ENCODE results near the gene TDRKH. TPM values are rescaled to one million over a fixed set of nuclear protein-coding genes. Genes with fewer than 3 reads are reported as not detected.
"Not testable (repeated sequence)": the region's sequence is repeated elsewhere in the genome, so short reads cannot be mapped to it uniquely, and the experiment has no call there.

Gene TDRKH
- total RNA-seq, 1 donor from 2014 or later = 12.0 TPM

DNA sequence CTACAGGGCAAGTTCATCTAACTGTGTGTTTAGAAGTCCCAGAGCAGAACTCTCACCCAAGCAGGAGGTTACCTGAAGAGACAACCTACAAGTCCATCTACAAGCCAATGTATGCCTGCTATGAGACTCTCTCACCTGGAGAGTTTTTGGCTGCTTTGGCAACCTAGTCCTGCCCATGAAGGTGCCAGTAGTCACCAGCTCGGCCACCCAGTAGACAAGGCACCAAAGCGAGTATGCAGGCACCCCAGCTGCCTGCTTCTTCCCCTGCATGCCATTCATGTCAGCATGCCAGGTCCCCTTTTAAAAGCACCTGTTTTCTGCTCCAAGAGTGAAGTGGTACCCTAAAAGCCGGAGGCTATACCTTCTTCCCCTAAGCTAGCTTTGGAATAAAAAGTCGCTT lies 48.8 kb downstream of the TDRKH start:
- H3K27me3 ChIP-seq (ENCODE audit: control insufficient read depth, insufficient read depth, low read length) = no peaks in the 10 kb centered on the region
- H3K36me3 ChIP-seq (ENCODE audit: control insufficient read depth, insufficient read depth, low read length) = no peaks in the 10 kb centered on the region
- no peak overlapping the region for H3K4me3 ChIP-seq (ENCODE audit: low read depth, low read length)
- TF ChIP-seq, protein P1, sequence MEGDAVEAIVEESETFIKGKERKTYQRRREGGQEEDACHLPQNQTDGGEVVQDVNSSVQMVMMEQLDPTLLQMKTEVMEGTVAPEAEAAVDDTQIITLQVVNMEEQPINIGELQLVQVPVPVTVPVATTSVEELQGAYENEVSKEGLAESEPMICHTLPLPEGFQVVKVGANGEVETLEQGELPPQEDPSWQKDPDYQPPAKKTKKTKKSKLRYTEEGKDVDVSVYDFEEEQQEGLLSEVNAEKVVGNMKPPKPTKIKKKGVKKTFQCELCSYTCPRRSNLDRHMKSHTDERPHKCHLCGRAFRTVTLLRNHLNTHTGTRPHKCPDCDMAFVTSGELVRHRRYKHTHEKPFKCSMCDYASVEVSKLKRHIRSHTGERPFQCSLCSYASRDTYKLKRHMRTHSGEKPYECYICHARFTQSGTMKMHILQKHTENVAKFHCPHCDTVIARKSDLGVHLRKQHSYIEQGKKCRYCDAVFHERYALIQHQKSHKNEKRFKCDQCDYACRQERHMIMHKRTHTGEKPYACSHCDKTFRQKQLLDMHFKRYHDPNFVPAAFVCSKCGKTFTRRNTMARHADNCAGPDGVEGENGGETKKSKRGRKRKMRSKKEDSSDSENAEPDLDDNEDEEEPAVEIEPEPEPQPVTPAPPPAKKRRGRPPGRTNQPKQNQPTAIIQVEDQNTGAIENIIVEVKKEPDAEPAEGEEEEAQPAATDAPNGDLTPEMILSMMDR (IDR thresholded peaks at IDR 0.05; ENCODE audit: insufficient read depth, low read length, poor library complexity, severe bottlenecking) = no peak
- no peak for DNase-seq (ENCODE audit: low read depth)

DNA sequence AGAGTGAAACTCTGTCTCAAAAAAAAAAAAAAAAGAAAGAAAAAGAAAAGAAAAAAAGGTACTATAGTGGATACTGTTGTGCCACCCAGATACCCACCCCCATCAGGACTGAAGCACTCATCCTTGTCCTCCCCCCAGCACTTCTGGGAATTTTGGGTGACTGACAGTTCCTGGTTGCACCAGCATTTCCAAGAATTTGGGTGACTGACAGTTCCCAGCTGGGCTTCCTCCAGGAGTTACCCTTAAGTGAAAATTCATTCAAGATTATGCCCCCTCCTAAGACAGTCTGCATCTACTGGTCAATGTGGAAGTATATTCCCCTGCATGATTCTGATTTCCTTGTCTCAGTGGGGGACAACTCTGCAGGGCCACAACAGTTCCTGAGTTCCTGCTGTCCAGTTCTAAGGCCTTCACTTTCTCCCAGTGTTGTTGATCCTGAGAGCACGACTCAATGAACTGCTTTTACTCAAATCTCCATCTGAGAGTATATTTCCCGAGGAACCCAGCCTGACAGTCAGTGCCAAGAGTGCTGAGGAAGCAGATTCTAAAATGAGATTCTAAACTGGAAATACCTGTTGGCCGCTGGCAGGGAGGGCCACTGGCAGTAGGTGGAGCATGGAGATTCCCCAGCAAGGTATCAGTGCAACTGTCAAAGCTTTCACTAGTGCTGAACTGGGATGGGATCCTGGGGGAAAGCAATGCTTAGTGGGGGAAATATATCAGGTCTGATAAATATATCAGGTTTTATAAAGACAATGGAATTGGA lies 50.5 kb downstream of the TDRKH start:
- no peak for DNase-seq (ENCODE audit: low read depth)
- TF ChIP-seq, protein P1 (IDR thresholded peaks at IDR 0.05; ENCODE audit: insufficient read depth, low read length, poor library complexity, severe bottlenecking) = no peak
- Histone ChIP-seq H3K4me3 (ENCODE audit: low read depth, low read length) (no peak overlapping the region), H3K36me3 (ENCODE audit: control insufficient read depth, insufficient read depth, low read length) (no peaks in the 10 kb centered on the region), H3K27me3 (ENCODE audit: control insufficient read depth, insufficient read depth, low read length) (no peaks in the 10 kb centered on the region)

DNA sequence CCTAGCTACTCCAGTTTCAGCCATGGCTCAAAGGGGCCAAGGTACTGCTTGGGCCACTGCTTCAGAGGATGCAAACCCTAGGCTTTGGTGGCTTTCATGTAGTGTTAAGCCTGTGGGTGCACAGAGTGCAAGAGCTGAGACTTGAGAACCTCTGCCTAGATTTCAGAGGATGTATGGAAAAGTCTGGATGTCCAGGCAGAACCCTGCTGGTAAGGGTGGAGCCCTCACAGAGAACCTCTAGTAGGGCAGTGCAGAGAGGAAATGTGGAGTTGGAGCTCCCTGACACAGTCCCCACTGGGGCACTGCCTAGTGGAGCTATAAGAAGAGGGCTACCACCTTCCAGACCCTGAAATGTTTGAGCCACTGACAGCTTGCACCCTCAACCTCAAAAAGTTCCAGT lies 52.8 kb downstream of the TDRKH start:
- DNase-seq (ENCODE audit: low read depth) = no peak
- H3K4me3 ChIP-seq (ENCODE audit: low read depth, low read length) = no peak overlapping the region
- TF ChIP-seq, protein P1 (IDR thresholded peaks at IDR 0.05; ENCODE audit: insufficient read depth, low read length, poor library complexity, severe bottlenecking) = no peak
- no peaks in the 10 kb centered on the region for H3K36me3 ChIP-seq (ENCODE audit: control insufficient read depth, insufficient read depth, low read length)
- H3K27me3 ChIP-seq (ENCODE audit: control insufficient read depth, insufficient read depth, low read length) = no peaks in the 10 kb centered on the region

DNA sequence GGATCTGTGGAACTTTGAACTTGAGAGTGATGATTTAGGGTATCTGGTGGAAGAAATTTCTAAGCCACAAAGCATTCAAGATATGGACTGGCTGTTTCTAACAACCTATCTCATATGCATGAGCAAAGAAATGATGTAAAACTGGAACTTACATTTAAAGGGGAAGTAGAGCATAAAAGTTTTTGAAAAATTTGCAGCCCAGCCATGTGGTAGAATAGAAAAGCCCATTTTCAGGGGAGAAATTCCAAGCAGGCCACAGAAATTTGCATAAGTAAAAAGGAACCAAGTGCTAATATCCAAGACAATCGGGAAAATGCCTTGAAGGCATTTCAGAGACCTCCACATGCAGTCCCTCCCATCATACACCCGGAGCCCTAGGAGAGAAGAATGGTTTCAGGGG lies 53.3 kb downstream of the TDRKH start:
- no peak for DNase-seq (ENCODE audit: low read depth)
- TF ChIP-seq, protein P1 (IDR thresholded peaks at IDR 0.05; ENCODE audit: insufficient read depth, low read length, poor library complexity, severe bottlenecking) = no peak
- Histone ChIP-seq H3K27me3 (ENCODE audit: control insufficient read depth, insufficient read depth, low read length) (no peaks in the 10 kb centered on the region), H3K36me3 (ENCODE audit: control insufficient read depth, insufficient read depth, low read length) (no peaks in the 10 kb centered on the region), H3K4me3 (ENCODE audit: low read depth, low read length) (no peak overlapping the region)

DNA sequence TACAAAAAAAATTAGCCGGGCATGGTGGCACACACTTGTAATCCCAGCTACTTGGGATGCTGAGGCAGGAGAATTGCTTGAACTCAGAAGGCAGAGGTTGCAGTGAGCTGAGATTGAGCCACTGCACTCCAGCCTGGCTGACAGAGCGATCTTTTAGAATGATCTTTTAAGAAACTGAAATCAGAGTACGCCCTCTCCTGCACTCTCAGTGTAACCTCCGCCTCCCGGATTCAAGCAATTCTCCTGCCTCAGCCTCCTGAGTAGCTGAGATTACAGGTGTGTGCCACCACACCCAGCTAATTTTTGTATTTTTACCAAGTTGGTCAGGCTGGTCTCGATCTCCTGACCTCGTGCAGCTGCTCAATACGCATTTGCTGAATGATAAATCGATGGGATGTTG lies 56.3 kb downstream of the TDRKH start:
- not testable (repeated sequence) for H3K27me3 ChIP-seq (ENCODE audit: control insufficient read depth, insufficient read depth, low read length); H3K4me3 ChIP-seq (ENCODE audit: low read depth, low read length); DNase-seq (ENCODE audit: low read depth)

DNA sequence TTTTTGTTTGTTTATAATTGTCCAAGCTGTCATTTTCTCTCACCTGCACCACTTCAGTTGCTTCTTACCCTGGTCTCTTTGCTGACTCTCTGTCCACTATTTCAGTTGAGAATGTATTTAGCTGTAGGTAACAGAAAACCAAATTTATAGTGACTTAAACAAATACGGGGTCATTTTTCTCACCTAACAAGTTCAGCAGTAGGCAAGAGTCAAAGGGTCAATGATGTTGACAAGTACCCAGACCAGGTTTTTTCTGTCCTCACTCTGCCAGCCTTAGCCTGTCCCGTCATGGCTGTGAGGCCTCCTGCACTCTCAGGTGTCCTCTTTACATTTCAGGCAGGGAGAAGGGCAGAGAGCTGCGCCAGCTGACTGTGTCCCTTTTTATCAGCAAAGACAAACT lies 57.2 kb downstream of the TDRKH start:
- Histone ChIP-seq H3K36me3 (ENCODE audit: control insufficient read depth, insufficient read depth, low read length) (no peaks in the 10 kb centered on the region), H3K4me3 (ENCODE audit: low read depth, low read length) (no peak overlapping the region), H3K27me3 (ENCODE audit: control insufficient read depth, insufficient read depth, low read length) (peaks cover 4% of the 10 kb centered on the region)
- TF ChIP-seq, protein P1 (IDR thresholded peaks at IDR 0.05; ENCODE audit: insufficient read depth, low read length, poor library complexity, severe bottlenecking) = no peak
- no peak for DNase-seq (ENCODE audit: low read depth)

More for the DNA sequence above, 56.3 kb downstream of the TDRKH start:
- not testable (repeated sequence) for H3K36me3 ChIP-seq (ENCODE audit: control insufficient read depth, insufficient read depth, low read length)

Data from kidney epithelial cell (primary cell).